Mucosa of descending colon (tissue), 3 donors: ENCODE measurements around the gene SYT2. TPM values are rescaled to one million over a fixed set of nuclear protein-coding genes. Genes with fewer than 3 reads are reported as not detected.
"Not testable (repeated sequence)": the region's sequence is repeated elsewhere in the genome, so short reads cannot be mapped to it uniquely, and the experiment has no call there.

Experiments
- ATAC-seq: fragments of 200-7000 bp; cut with Tn5 transposase; one replicate; pipeline ENCODE4 v1.9.1; 2020; ENCODE audit warnings: mild to moderate bottlenecking, moderate library complexity
- DNase-seq, 3 donors: peaks; one replicate each; pipeline ENCODE4 v3.0.0-alpha.2; 2020
- H3K36me3 ChIP-seq: fragments of 200-600 bp; one replicate; pipeline ENCODE4 v1.8.0; 2021; ENCODE audit warnings: low read depth, mild to moderate bottlenecking
- H3K4me1 ChIP-seq: fragments of 200-600 bp; one replicate; pipeline ENCODE4 v1.8.0; 2021; ENCODE audit warnings: low read depth, mild to moderate bottlenecking
- H3K4me3 ChIP-seq: fragments of 200-600 bp; one replicate; pipeline ENCODE4 v1.8.0; 2021; ENCODE audit warnings: mild to moderate bottlenecking
- H3K9me3 ChIP-seq: fragments of 200-600 bp; one replicate; pipeline ENCODE4 v1.8.0; 2021; ENCODE audit warnings: mild to moderate bottlenecking
- CTCF ChIP-seq: fragments of 200-600 bp; IDR thresholded peaks from one replicate; pipeline ENCODE4 v1.8.0; 2022; ENCODE audit warnings: antibody characterized with exemption, mild to moderate bottlenecking
- intact Hi-C, 2 donors: fragments of 100-400 bp; cut with DNase I in 1 of 2; cut with micrococcal nuclease in 1 of 2; formaldehyde crosslinking; loops; one replicate each; pipeline versions ENCODE4 v1.11.0 to v1.11.1; 2022; cut with DNase I, micrococcal nuclease
- total RNA-seq, 3 donors: library from RNA; stranded (reverse); fragmentation: NEBNext Ultra II Directional in 2 of 3; extraction: Animal tissue kit (Norgen Biotek cat#: 25700) in 2 of 3; gene quantifications; one replicate each; pipeline versions ENCODE4 v1.2.1 to v1.2.4, GENCODE V29; 2021 to 2023
- donor health status: DM: no; HTN: no; CAD: no; lungs with moderate emphysema.
- donor health status: DM: no; HTN: no; CAD: no.
- donor health status: DM: no; HTN: yes; CAD: no.

Gene SYT2
- total RNA-seq, 3 donors from 2014 or later, result 0.16 to 0.43 TPM; not detected in 1

GRCh38 chr1:202625416-202626360, 84.6 kb downstream of the SYT2 start:
- H3K4me1 ChIP-seq, result peaks cover 5% of the 10 kb centered on the region
- H3K9me3 ChIP-seq, result no peaks in the 10 kb centered on the region
- ATAC-seq (peak; percentile 87), DNase-seq (peak; percentile 77 to 83 (median 77))
- TF ChIP-seq CTCF, result peak; percentile 68
- H3K4me3 ChIP-seq, result no peak overlapping the region
- intact Hi-C loops, result no loop called here
- H3K36me3 ChIP-seq, result no peaks in the 10 kb centered on the region

- no peak for ATAC-seq
- Histone ChIP-seq H3K36me3 (no peaks in the 10 kb centered on the region), H3K4me3 (no peak overlapping the region), H3K9me3 (no peaks in the 10 kb centered on the region), H3K4me1 (peaks cover 5% of the 10 kb centered on the region)
- no peak for TF ChIP-seq CTCF
- intact Hi-C loops, result no loop called here
- no peak for DNase-seq
These were observed 85.5 kb downstream of the SYT2 start for GRCh38 chr1:202624781-202625108.

- DNase-seq (no peak), ATAC-seq (no peak)
- no peaks in the 10 kb centered on the region for H3K9me3 ChIP-seq
- no peaks in the 10 kb centered on the region for H3K36me3 ChIP-seq
- peaks cover 5% of the 10 kb centered on the region for H3K4me1 ChIP-seq
- intact Hi-C loops, result no loop called here
- H3K4me3 ChIP-seq, result no peak overlapping the region
- TF ChIP-seq CTCF, result no peak
These were observed 86.0 kb downstream of the SYT2 start for GRCh38 chr1:202624088-202624780.

GRCh38 chr1:202623476-202623875, 86.8 kb downstream of the SYT2 start:
- H3K9me3 ChIP-seq, H3K4me3 ChIP-seq, H3K36me3 ChIP-seq, H3K4me1 ChIP-seq, ATAC-seq, DNase-seq, intact Hi-C loops: not testable (repeated sequence)

GRCh38 chr1:202623075-202623474, 87.2 kb downstream of the SYT2 start:
- TF ChIP-seq CTCF, result no peak
- ATAC-seq (peak; percentile 4), DNase-seq (no peak)
- no peak overlapping the region for H3K4me3 ChIP-seq
- H3K9me3 ChIP-seq, result no peaks in the 10 kb centered on the region
- intact Hi-C loops, result no loop called here
- H3K4me1 ChIP-seq, result peaks cover 5% of the 10 kb centered on the region
- H3K36me3 ChIP-seq, result no peaks in the 10 kb centered on the region

- intact Hi-C loops, result no loop called here
- DNase-seq (no peak), ATAC-seq (no peak)
- Histone ChIP-seq H3K9me3 (no peaks in the 10 kb centered on the region), H3K4me3 (no peak overlapping the region), H3K36me3 (no peaks in the 10 kb centered on the region), H3K4me1 (peaks cover 5% of the 10 kb centered on the region)
- TF ChIP-seq CTCF, result no peak
These were observed 87.9 kb downstream of the SYT2 start for GRCh38 chr1:202622388-202622787.
